HG03064 (cell line): Measurements from ENCODE around the gene FOXK1.

Experiments used
- ATAC-seq: cut with Tn5 transposase; IDR thresholded peaks from one replicate; pipeline ENCODE4 v1.9.1; 2021; ENCODE audit warnings: low read depth; ENCODE audit not compliant: unreplicated experiment

FOXK1 gene

GRCh38 chr7:4718075-4718474 lies 36.0 kb downstream of the FOXK1 start:
- no peak for ATAC-seq

GRCh38 chr7:4720225-4720624 lies 38.1 kb downstream of the FOXK1 start:
- ATAC-seq: no peak

DNA sequence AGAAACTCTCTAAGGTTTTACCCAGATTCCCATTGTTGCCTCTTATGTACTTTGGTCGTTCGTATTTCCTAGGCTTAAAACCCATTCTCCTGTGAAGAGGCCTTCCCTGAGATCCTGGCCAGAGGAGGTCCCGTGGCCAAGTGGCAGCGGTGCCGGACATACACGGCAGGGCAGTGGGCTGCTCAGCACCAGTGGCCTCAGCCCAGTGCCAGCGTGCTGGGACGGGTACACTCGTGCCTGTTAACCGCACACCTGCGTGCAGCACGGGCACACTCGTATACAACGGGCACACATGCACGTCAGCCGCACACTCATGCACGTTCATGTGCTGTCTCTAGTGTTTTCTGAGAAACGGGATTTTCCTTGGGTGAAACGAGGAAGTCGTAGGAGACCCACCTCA lies 40.2 kb downstream of the FOXK1 start:
- no peak for ATAC-seq

DNA sequence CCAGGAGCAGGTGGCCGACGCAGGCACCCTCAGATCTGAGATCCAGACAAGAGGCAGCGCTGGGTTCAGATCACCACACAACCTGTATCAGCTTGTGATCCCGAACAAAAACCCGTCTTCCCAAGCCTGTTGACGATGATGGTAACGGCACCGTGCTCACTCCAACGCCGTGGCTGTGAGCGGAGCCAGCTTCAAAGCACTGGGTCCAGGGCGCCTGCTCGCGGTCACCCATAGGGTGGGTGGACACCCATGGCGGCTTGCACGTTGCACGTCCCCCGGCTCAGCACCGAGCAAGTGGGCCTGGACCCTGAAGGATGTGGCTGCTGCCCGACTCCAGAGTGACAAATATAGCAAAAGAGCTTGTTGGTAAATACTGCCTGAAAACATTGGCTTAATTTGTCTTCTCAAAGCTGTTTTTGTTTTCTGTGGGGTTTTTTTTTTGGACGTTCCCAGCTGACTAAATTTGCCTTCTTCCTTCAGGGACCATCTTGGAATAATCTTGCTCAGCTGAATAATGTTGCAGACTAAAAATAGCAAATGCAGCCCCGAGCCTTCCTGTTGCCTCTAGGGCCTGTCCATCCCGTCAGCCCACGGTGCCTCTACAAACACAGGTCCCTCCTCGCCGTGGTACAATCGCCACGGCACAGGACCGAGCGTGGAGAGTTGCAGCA lies 41.0 kb downstream of the FOXK1 start:
- ATAC-seq: no peak

- no peak for ATAC-seq
These were observed 42.5 kb downstream of the FOXK1 start for GRCh38 chr7:4724648-4725013.

GRCh38 chr7:4725014-4725849 lies 43.1 kb downstream of the FOXK1 start:
- peak; percentile 60 for ATAC-seq

GRCh38 chr7:4725850-4726450 lies 43.9 kb downstream of the FOXK1 start:
- no peak for ATAC-seq

- ATAC-seq: no peak
These were observed 44.5 kb downstream of the FOXK1 start for GRCh38 chr7:4726566-4726965.

GRCh38 chr7:4727914-4728705 lies 46.0 kb downstream of the FOXK1 start:
- no peak for ATAC-seq

GRCh38 chr7:4729266-4729665 lies 47.2 kb downstream of the FOXK1 start:
- ATAC-seq: no peak

- ATAC-seq: no peak
These were observed 48.2 kb downstream of the FOXK1 start for GRCh38 chr7:4730276-4730675.

DNA sequence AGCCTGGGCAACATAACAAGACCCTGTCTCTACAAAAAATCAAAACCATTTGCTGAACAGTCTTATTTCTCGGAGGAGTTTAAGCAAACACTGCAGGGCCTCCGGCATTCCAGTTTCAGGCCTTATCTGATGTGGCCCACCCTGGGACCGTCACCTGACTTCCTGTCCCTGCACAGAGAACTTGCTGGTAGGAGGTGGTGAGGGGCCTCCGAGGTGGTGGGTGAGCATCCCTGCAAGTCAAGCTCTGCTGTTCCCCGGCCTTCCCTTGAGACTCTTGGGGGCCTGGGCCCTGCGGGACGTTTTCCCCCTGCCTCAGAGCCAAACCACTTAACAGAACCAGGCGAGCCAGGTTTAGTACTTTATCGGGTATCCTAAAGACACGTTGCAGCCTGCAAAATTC lies 48.9 kb downstream of the FOXK1 start:
- no peak for ATAC-seq

DNA sequence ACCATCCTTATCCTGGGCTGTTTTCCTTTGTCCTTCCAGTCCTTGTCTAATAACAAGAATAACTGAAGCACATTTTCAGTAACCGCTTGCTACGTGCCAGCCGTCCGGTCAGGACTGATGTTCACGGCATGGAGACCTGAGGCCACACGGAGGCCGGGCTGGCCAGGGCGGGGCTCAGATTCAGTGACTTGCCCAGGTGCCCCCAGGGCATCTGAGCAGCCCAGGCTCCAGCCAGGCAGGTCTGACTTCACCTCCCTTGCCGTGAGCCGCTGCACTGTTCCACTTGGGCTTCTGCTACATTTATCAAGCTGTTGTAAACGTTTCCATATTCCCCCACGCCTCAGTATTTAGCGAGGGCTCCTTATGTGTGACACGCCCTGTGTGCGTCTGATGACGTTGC lies 49.7 kb downstream of the FOXK1 start:
- ATAC-seq: no peak

DNA sequence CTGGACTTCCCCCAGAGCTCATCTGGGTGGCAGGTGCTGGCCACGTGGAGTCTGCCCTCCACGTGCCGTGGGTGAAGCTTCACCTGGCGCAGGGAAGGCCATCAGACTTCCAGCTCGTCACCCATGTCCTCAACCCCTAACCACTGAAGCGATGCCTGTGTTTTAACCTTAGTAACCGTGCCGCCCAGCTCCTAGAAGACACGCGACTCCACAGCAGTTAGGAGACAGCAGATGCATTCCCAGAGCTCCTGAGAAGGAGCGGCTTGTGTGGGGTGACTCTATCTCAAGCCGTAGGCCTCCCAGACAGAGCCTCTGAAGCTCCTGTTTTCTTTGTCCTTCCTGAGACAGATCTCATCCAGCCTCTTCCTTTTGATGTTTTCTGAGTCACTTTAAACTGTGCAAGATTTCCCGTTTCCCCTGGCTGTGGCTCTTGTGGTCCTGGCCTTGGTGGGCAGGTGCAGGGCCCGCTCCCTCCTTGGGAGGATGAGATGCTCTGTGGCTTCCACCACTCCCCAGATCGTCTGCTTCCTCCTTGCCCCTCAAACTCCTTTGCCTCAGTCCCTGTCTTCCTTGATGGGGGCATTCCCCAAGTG lies 51.9 kb downstream of the FOXK1 start:
- no peak for ATAC-seq

DNA sequence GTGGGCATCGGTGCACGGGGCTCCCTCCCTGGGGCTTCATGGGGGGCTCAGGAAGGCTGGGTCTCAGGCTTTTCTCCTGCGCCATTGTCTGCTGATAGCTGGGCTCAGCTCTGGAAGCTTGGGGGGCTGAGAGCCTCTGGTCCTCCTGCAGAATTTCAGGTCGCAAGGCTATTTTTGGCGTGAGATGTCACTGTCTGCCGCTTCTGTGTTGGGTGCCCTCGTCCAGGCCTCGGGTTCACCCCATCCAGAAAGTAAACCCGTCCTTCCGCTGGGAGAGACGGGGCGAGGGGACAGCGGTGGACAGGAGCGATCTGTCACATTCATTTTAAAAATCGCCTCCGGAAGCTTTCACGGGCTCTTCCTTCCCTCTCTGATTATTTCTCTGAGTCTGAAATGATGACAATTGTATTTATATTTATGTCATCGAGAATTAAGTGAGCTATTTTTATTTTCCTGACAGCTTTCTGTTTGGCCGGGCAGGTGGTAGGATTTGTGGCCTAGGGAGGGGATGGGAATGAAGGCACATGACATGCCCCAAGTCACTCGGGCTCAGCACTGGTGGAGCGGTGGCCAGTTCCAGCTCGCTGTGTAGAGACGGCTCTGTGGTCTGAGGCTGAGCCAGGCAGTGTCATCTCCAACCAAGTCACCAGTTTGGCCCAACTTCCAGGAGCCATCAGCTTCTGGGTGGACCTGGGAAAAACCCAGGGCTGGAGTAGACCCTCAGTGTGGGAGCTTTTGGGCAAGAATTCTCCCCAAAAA lies 52.7 kb downstream of the FOXK1 start:
- no peak for ATAC-seq

DNA sequence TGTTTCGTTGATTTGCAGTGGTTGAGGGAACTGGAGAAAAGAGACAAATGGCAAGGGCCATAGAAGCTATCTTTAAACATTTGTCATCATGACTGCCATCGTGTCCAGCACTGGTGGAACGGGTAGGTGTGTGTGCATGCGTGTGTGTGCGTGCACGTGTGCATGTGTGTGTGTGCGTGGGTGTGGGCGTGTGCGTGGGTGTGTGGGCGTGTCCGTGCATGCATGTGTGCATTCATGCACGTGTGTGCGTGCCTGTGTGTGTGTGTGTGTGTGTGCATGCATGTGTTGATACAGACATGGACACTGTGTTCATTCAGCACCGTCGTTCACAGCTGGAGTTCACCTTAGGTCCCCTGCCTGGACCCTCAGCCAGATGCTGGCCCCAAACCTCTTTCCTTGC lies 55.2 kb downstream of the FOXK1 start:
- no peak for ATAC-seq

GRCh38 chr7:4738711-4739527 lies 56.8 kb downstream of the FOXK1 start:
- ATAC-seq: no peak

- no peak for ATAC-seq
These were observed 57.5 kb downstream of the FOXK1 start for GRCh38 chr7:4739528-4739992.

- ATAC-seq: no peak
These were observed 58.7 kb downstream of the FOXK1 start for GRCh38 chr7:4740796-4741195.
